Hepatocyte (in vitro differentiated cells): Measurements from ENCODE around the gene CDK6. TPM values are rescaled to one million over a fixed set of nuclear protein-coding genes. Genes with fewer than 3 reads are reported as not detected.

ENCODE experiments used
- DNase-seq: peaks from one replicate; pipeline ENCODE4 v3.0.0-alpha.2; 2016; ENCODE audit warnings: low spot score
- H2AFZ ChIP-seq: fragments of 200-600 bp; sonication (generic); 2 replicates; pipeline ENCODE4 v1.6.0; 2016; ENCODE audit warnings: antibody characterized with exemption, mild to moderate bottlenecking
- H3K27ac ChIP-seq: fragments of 200-600 bp; sonication (generic); 2 replicates; pipeline ENCODE4 v1.5.1; 2016; ENCODE audit warnings: mild to moderate bottlenecking
- H3K27me3 ChIP-seq: fragments of 200-600 bp; sonication (generic); 2 replicates; pipeline ENCODE4 v1.6.1; 2016
- H3K36me3 ChIP-seq: fragments of 200-600 bp; sonication (generic); replicated peaks from 2 replicates; pipeline ENCODE4 v1.5.1; 2016; ENCODE audit warnings: low read depth; ENCODE audit not compliant: insufficient read depth
- H3K4me1 ChIP-seq: fragments of 200-600 bp; sonication (generic); 2 replicates; pipeline ENCODE4 v1.5.1; 2016; ENCODE audit warnings: mild to moderate bottlenecking, moderate library complexity; ENCODE audit not compliant: insufficient read depth
- H3K4me2 ChIP-seq: fragments of 200-600 bp; sonication (generic); 2 replicates; pipeline ENCODE4 v1.6.0; 2016
- H3K4me3 ChIP-seq: fragments of 200-600 bp; sonication (generic); 2 replicates; pipeline ENCODE4 v1.5.1; 2016; ENCODE audit warnings: mild to moderate bottlenecking
- H3K79me2 ChIP-seq: fragments of 200-600 bp; sonication (generic); 2 replicates; pipeline ENCODE4 v1.6.0; 2017; ENCODE audit warnings: mild to moderate bottlenecking
- H3K9me2 ChIP-seq: fragments of 200-600 bp; sonication (generic); replicated peaks from 2 replicates; pipeline ENCODE4 v1.6.0; 2017; ENCODE audit warnings: mild to moderate bottlenecking; ENCODE audit not compliant: insufficient read depth
- H3K9me3 ChIP-seq: fragments of 200-600 bp; sonication (generic); 2 replicates; pipeline ENCODE4 v1.5.1; 2016; ENCODE audit warnings: low read depth, mild to moderate bottlenecking
- H4K20me1 ChIP-seq: fragments of 200-600 bp; sonication (generic); 2 replicates; pipeline ENCODE4 v1.6.0; 2016; ENCODE audit warnings: mild to moderate bottlenecking; ENCODE audit not compliant: insufficient read depth, poor library complexity, severe bottlenecking
- CTCF ChIP-seq: fragments of 200-600 bp; sonication (generic); IDR thresholded peaks from 2 replicates; pipeline ENCODE4 v1.5.1; 2016; ENCODE audit warnings: antibody characterized with exemption, mild to moderate bottlenecking; ENCODE audit not compliant: poor library complexity
- EZH2 ChIP-seq: fragments of 200-600 bp; sonication (generic); IDR thresholded peaks from 2 replicates; pipeline ENCODE4 v1.6.1; 2016; ENCODE audit warnings: antibody characterized with exemption, mild to moderate bottlenecking, borderline replicate concordance
- EZH2phosphoT487 ChIP-seq: fragments of 200-600 bp; sonication (generic); IDR thresholded peaks from one replicate; pipeline ENCODE4 v1.6.1; 2018; ENCODE audit warnings: antibody characterized with exemption, mild to moderate bottlenecking, low read depth, moderate library complexity; ENCODE audit not compliant: unreplicated experiment, severe bottlenecking
- WGBS: methylation state at CpG from one replicate; pipeline ENCODE4 v1.1.6; 2016; ENCODE audit warnings: low lambda C conversion rate; ENCODE audit errors: missing lambda C conversion rate; 5-methylcytosine and 5-hydroxymethylcytosine counted together
- polyA plus RNA-seq: library from polyadenylated mRNA; unstranded; fragments of >200 nt; fragmentation: Nextera tagmentation; extraction: Ambion mirVana; gene quantifications from 2 replicates; pipeline ENCODE4 v1.2.1, GENCODE V29; 2016
- total RNA-seq: library from RNA; depleted of rRNA; stranded (reverse); fragments of >200 nt; gene quantifications from 2 replicates; pipeline ENCODE4 v1.2.3, GENCODE V29; 2014

Gene CDK6
- total and polyA plus RNA-seq, 2 experiments from 2014 or later, result 18.7 to 64.5 TPM

- TF ChIP-seq EZH2 (no peak), CTCF (no peak), EZH2phosphoT487 (no peak)
- Histone ChIP-seq H3K27ac (peak overlapping the region; percentile 82), H3K4me3 (no peak overlapping the region), H4K20me1 (no peaks in the 10 kb centered on the region), H3K9me3 (no peaks in the 10 kb centered on the region), H3K9me2 (no peaks in the 10 kb centered on the region), H3K4me2 (no peak overlapping the region), H2AFZ (no peak overlapping the region), H3K36me3 (no peaks in the 10 kb centered on the region), H3K27me3 (no peaks in the 10 kb centered on the region), H3K79me2 (peaks cover 17% of the 10 kb centered on the region), H3K4me1 (peaks cover 26% of the 10 kb centered on the region)
- WGBS, result 85% methylated on average over 5 of the region's 5 CpGs
- DNase-seq, result no peak
These were observed 189.3 kb downstream of the CDK6 start for GRCh38 chr7:92647011-92647625.

- Histone ChIP-seq H3K27ac (peak overlapping the region; percentile 82), H4K20me1 (no peaks in the 10 kb centered on the region), H3K79me2 (peaks cover 23% of the 10 kb centered on the region), H3K4me1 (peaks cover 26% of the 10 kb centered on the region), H2AFZ (no peak overlapping the region), H3K4me2 (peak overlapping the region; percentile 46), H3K9me3 (no peaks in the 10 kb centered on the region), H3K9me2 (no peaks in the 10 kb centered on the region), H3K27me3 (no peaks in the 10 kb centered on the region), H3K4me3 (no peak overlapping the region), H3K36me3 (no peaks in the 10 kb centered on the region)
- TF ChIP-seq EZH2phosphoT487 (no peak), CTCF (no peak)
- 57% methylated on average over 11 of the region's 11 CpGs for WGBS
- DNase-seq, result peak; percentile 66
These were observed 191.0 kb downstream of the CDK6 start for GRCh38 chr7:92645114-92646061.

- H3K4me3 ChIP-seq, result no peak overlapping the region
- no peaks in the 10 kb centered on the region for H3K36me3 ChIP-seq
- H4K20me1 ChIP-seq, result no peaks in the 10 kb centered on the region
- peaks cover 23% of the 10 kb centered on the region for H3K79me2 ChIP-seq
- no peaks in the 10 kb centered on the region for H3K9me2 ChIP-seq
- H3K4me2 ChIP-seq, result no peak overlapping the region
- H3K4me1 ChIP-seq, result peaks cover 23% of the 10 kb centered on the region
- DNase-seq, result no peak
- H2AFZ ChIP-seq, result no peak overlapping the region
- 95% methylated on average over 6 of the region's 6 CpGs for WGBS
- H3K9me3 ChIP-seq, result no peaks in the 10 kb centered on the region
- TF ChIP-seq EZH2phosphoT487, result no peak
- TF ChIP-seq CTCF, result no peak
- TF ChIP-seq EZH2, result no peak
- no peaks in the 10 kb centered on the region for H3K27me3 ChIP-seq
- peak overlapping the region; percentile 80 for H3K27ac ChIP-seq
These were observed 191.8 kb downstream of the CDK6 start for GRCh38 chr7:92644406-92645113.
